Trophoblast cell (in vitro differentiated cells and primary cell): ENCODE data around the gene NBEAL2.

ENCODE experiments used
- DNase-seq, 2 donors: peaks; one replicate each; pipeline ENCODE4 v3.0.0-alpha.2; 2016
- H2AFZ ChIP-seq: 2 replicates; pipeline ENCODE4 v1.6.1; 2013; ENCODE audit warnings: low read length, moderate library complexity, mild to moderate bottlenecking; ENCODE audit not compliant: insufficient read depth, poor library complexity
- H2AK5ac ChIP-seq: 2 replicates; pipeline ENCODE4 v1.6.1; 2013; ENCODE audit warnings: mild to moderate bottlenecking, low read length
- H2BK120ac ChIP-seq: 2 replicates; pipeline ENCODE4 v1.6.1; 2013; ENCODE audit warnings: low read length, mild to moderate bottlenecking, moderate library complexity; ENCODE audit not compliant: insufficient read depth, poor library complexity
- H2BK12ac ChIP-seq: 2 replicates; pipeline ENCODE4 v1.6.1; 2013; ENCODE audit warnings: mild to moderate bottlenecking, low read length, moderate library complexity
- H2BK5ac ChIP-seq: 2 replicates; pipeline ENCODE4 v1.6.1; 2013; ENCODE audit warnings: low read length, low read depth, moderate library complexity, mild to moderate bottlenecking; ENCODE audit not compliant: poor library complexity
- H3K14ac ChIP-seq: 2 replicates; pipeline ENCODE4 v1.6.1; 2013; ENCODE audit warnings: mild to moderate bottlenecking, low read length
- H3K18ac ChIP-seq: 2 replicates; pipeline ENCODE4 v1.6.1; 2013; ENCODE audit warnings: mild to moderate bottlenecking, low read length
- H3K23ac ChIP-seq: 2 replicates; pipeline ENCODE4 v1.6.1; 2013; ENCODE audit warnings: low read length
- H3K27ac ChIP-seq: 2 replicates; pipeline ENCODE4 v1.5.1; 2013; ENCODE audit warnings: low read depth, mild to moderate bottlenecking, inconsistent platforms, low read length, moderate library complexity
- H3K27me3 ChIP-seq: 2 replicates; pipeline ENCODE4 v1.6.1; 2013; ENCODE audit warnings: inconsistent platforms, mild to moderate bottlenecking, low read length, moderate library complexity; ENCODE audit not compliant: insufficient read depth
- H3K36me3 ChIP-seq, 2 experiments: 1 replicate in 1 of 2; 2 replicates in 1 of 2; pipeline ENCODE4 v1.6.1; 2013; ENCODE audit warnings: low read length in 2 of 2, mild to moderate bottlenecking in 2 of 2, moderate library complexity in 1 of 2; ENCODE audit not compliant: insufficient read depth in 2 of 2, control insufficient read depth in 1 of 2
- H3K4ac ChIP-seq: 2 replicates; pipeline ENCODE4 v1.6.1; 2013; ENCODE audit warnings: low read depth, mild to moderate bottlenecking, low read length, moderate library complexity
- H3K4me1 ChIP-seq, 2 experiments: 1 replicate in 1 of 2; 2 replicates in 1 of 2; pipeline ENCODE4 v1.6.1; 2013; ENCODE audit warnings: low read length in 2 of 2, mild to moderate bottlenecking in 2 of 2, moderate library complexity in 1 of 2; ENCODE audit not compliant: insufficient read depth in 2 of 2, control insufficient read depth in 1 of 2
- H3K4me2 ChIP-seq: 2 replicates; pipeline ENCODE4 v1.6.1; 2013; ENCODE audit warnings: inconsistent platforms, mild to moderate bottlenecking, low read length, moderate library complexity
- H3K4me3 ChIP-seq: 2 replicates; pipeline ENCODE4 v1.5.1; 2013; ENCODE audit warnings: mild to moderate bottlenecking, low read depth, low read length, inconsistent platforms
- H3K79me1 ChIP-seq: one replicate; pipeline ENCODE4 v1.6.1; 2013; ENCODE audit warnings: low read length
- H3K79me2 ChIP-seq: 2 replicates; pipeline ENCODE4 v1.6.1; 2013; ENCODE audit warnings: low read length, mild to moderate bottlenecking; ENCODE audit not compliant: control insufficient read depth, insufficient read depth, poor library complexity
- H3K9ac ChIP-seq: 2 replicates; pipeline ENCODE4 v1.6.1; 2013; ENCODE audit warnings: mild to moderate bottlenecking, low read length
- H3K9me3 ChIP-seq: 2 replicates; pipeline ENCODE4 v1.6.1; 2013; ENCODE audit warnings: low read depth, mild to moderate bottlenecking, control low read depth, inconsistent platforms, low read length; ENCODE audit not compliant: insufficient read depth
- H4K12ac ChIP-seq: 2 replicates; pipeline ENCODE4 v1.6.1; 2013; ENCODE audit warnings: low read depth, mild to moderate bottlenecking, low read length, moderate library complexity
- H4K8ac ChIP-seq: 2 replicates; pipeline ENCODE4 v1.6.1; 2013; ENCODE audit warnings: low read depth, mild to moderate bottlenecking, low read length, moderate library complexity
- H4K91ac ChIP-seq: one replicate; pipeline ENCODE4 v1.6.1; 2013; ENCODE audit warnings: low read depth, mild to moderate bottlenecking, low read length, moderate library complexity
- WGBS: extraction: QIAGEN DNeasy Blood & Tissue Kit; methylation state at CpG from one replicate; pipeline ENCODE4 v1.1.7; 2013; ENCODE audit warnings: missing lambda C conversion rate; ENCODE audit not compliant: insufficient read length, insufficient coverage; ENCODE audit errors: extremely low coverage; 5-methylcytosine and 5-hydroxymethylcytosine counted together

The NBEAL2 gene

GRCh38 chr3:47006145-47006651, 26.7 kb downstream of the NBEAL2 start:
- H2AK5ac ChIP-seq = no peak overlapping the region
- no peaks in the 10 kb centered on the region for H3K27me3 ChIP-seq
- H2AFZ ChIP-seq = no peak overlapping the region
- no peak overlapping the region for H3K23ac ChIP-seq
- no CpG with 5 or more reads among the region's 9 CpGs for WGBS
- peaks cover 6% of the 10 kb centered on the region for H3K79me1 ChIP-seq
- H4K12ac ChIP-seq = no peak overlapping the region
- H3K9ac ChIP-seq = no peak overlapping the region
- H2BK12ac ChIP-seq = no peak overlapping the region
- no peak overlapping the region for H2BK120ac ChIP-seq
- no peak overlapping the region for H3K18ac ChIP-seq
- H3K4ac ChIP-seq = no peak overlapping the region
- H3K79me2 ChIP-seq = peaks cover 3% of the 10 kb centered on the region
- peaks cover 5% of the 10 kb centered on the region for H3K9me3 ChIP-seq
- H3K14ac ChIP-seq = no peak overlapping the region
- H2BK5ac ChIP-seq = no peak overlapping the region
- no peak overlapping the region for H3K27ac ChIP-seq
- no peak for DNase-seq
- no peak overlapping the region for H4K8ac ChIP-seq
- peaks cover 72 to 73% of the 10 kb centered on the region in 2 experiments for H3K36me3 ChIP-seq
- H3K4me2 ChIP-seq = no peak overlapping the region
- H3K4me1 ChIP-seq = peaks cover 5 to 10% of the 10 kb centered on the region in 2 experiments
- no peak overlapping the region for H4K91ac ChIP-seq
- H3K4me3 ChIP-seq = no peak overlapping the region

- H3K4me1 ChIP-seq = peaks cover 5 to 10% of the 10 kb centered on the region in 2 experiments
- H2BK5ac ChIP-seq = no peak overlapping the region
- no peak overlapping the region for H3K23ac ChIP-seq
- H3K4me2 ChIP-seq = no peak overlapping the region
- H3K27me3 ChIP-seq = no peaks in the 10 kb centered on the region
- H3K4me3 ChIP-seq = no peak overlapping the region
- peaks cover 6% of the 10 kb centered on the region for H3K79me1 ChIP-seq
- no peak for DNase-seq
- no peak overlapping the region for H3K27ac ChIP-seq
- no peak overlapping the region for H2BK120ac ChIP-seq
- no peak overlapping the region for H3K18ac ChIP-seq
- no peak overlapping the region for H2BK12ac ChIP-seq
- H3K9ac ChIP-seq = no peak overlapping the region
- peaks cover 3% of the 10 kb centered on the region for H3K79me2 ChIP-seq
- peaks cover 64 to 65% of the 10 kb centered on the region in 2 experiments for H3K36me3 ChIP-seq
- no peak overlapping the region for H3K14ac ChIP-seq
- H4K12ac ChIP-seq = no peak overlapping the region
- H3K4ac ChIP-seq = no peak overlapping the region
- no peak overlapping the region for H2AK5ac ChIP-seq
- H2AFZ ChIP-seq = no peak overlapping the region
- H4K8ac ChIP-seq = no peak overlapping the region
- H4K91ac ChIP-seq = no peak overlapping the region
- WGBS = no CpG with 5 or more reads among the region's 3 CpGs
- H3K9me3 ChIP-seq = peaks cover 5% of the 10 kb centered on the region
These were observed 27.5 kb downstream of the NBEAL2 start for GRCh38 chr3:47007001-47007400.

- Histone ChIP-seq H3K27ac (no peak overlapping the region), H2BK12ac (no peak overlapping the region), H3K9ac (no peak overlapping the region), H3K36me3 (peaks cover 58% of the 10 kb centered on the region in 2 experiments), H4K12ac (no peak overlapping the region), H3K14ac (no peak overlapping the region), H3K4me3 (no peak overlapping the region), H4K91ac (no peak overlapping the region), H3K18ac (no peak overlapping the region), H3K27me3 (no peaks in the 10 kb centered on the region), H4K8ac (no peak overlapping the region), H2BK120ac (no peak overlapping the region), H3K9me3 (peaks cover 5% of the 10 kb centered on the region), H3K79me1 (peaks cover 6% of the 10 kb centered on the region), H2AFZ (no peak overlapping the region), H3K4me2 (no peak overlapping the region), H2BK5ac (no peak overlapping the region), H2AK5ac (no peak overlapping the region), H3K79me2 (peaks cover 3% of the 10 kb centered on the region), H3K23ac (no peak overlapping the region), H3K4ac (no peak overlapping the region), H3K4me1 (peaks cover 5 to 10% of the 10 kb centered on the region in 2 experiments)
- WGBS = no CpG with 5 or more reads among the region's 16 CpGs
- no peak for DNase-seq
These were observed 28.2 kb downstream of the NBEAL2 start for GRCh38 chr3:47007482-47008233.

GRCh38 chr3:47008234-47008796, 28.8 kb downstream of the NBEAL2 start:
- H3K4me1 ChIP-seq = peaks cover 5 to 10% of the 10 kb centered on the region in 2 experiments
- no peak overlapping the region for H3K4ac ChIP-seq
- H3K4me3 ChIP-seq = no peak overlapping the region
- no peak overlapping the region for H2BK5ac ChIP-seq
- no peak overlapping the region for H2AFZ ChIP-seq
- no peak overlapping the region for H3K23ac ChIP-seq
- H3K27ac ChIP-seq = no peak overlapping the region
- peaks cover 6% of the 10 kb centered on the region for H3K79me1 ChIP-seq
- H2AK5ac ChIP-seq = no peak overlapping the region
- H4K12ac ChIP-seq = no peak overlapping the region
- H2BK12ac ChIP-seq = no peak overlapping the region
- H3K9me3 ChIP-seq = peaks cover 5% of the 10 kb centered on the region
- no peak overlapping the region for H3K4me2 ChIP-seq
- H3K9ac ChIP-seq = no peak overlapping the region
- WGBS = no CpG with 5 or more reads among the region's 13 CpGs
- DNase-seq = no peak
- H3K27me3 ChIP-seq = no peaks in the 10 kb centered on the region
- H4K8ac ChIP-seq = no peak overlapping the region
- peaks cover 51 to 52% of the 10 kb centered on the region in 2 experiments for H3K36me3 ChIP-seq
- no peak overlapping the region for H3K18ac ChIP-seq
- no peak overlapping the region for H3K14ac ChIP-seq
- H2BK120ac ChIP-seq = no peak overlapping the region
- H4K91ac ChIP-seq = no peak overlapping the region
- peaks cover 3% of the 10 kb centered on the region for H3K79me2 ChIP-seq
